Stimulated activated naive CD8-positive, alpha-beta T cell treated with anti-CD3 and anti-CD28 coated beads, Interleukin-15, Interleukin-2, amounts not matched to agents 100 ng/mL and 50 ng/mL, for 24 hours (primary cell): ENCODE measurements around the gene RNF222.
A peak's percentile ranks its signal among the peaks of the same experiment; 100 is the strongest.
"Not testable (repeated sequence)": the region's sequence is repeated elsewhere in the genome, so short reads cannot be mapped to it uniquely, and the experiment has no call there.

ENCODE experiments used
- H3K27ac Mint-ChIP-seq: one replicate; pipeline ENCODE4 v1.8.0; 2021; ENCODE audit warnings: mild to moderate bottlenecking, mixed read lengths
- H3K27me3 Mint-ChIP-seq: one replicate; pipeline ENCODE4 v1.8.0; 2021; ENCODE audit warnings: mixed read lengths
- H3K36me3 Mint-ChIP-seq: one replicate; pipeline ENCODE4 v1.8.0; 2021; ENCODE audit warnings: low read depth, mixed read lengths
- H3K4me1 Mint-ChIP-seq: one replicate; pipeline ENCODE4 v1.8.0; 2021; ENCODE audit warnings: low read depth, mixed read lengths
- H3K4me3 Mint-ChIP-seq: one replicate; pipeline ENCODE4 v1.8.0; 2021; ENCODE audit warnings: mild to moderate bottlenecking, mixed read lengths
- H3K9me3 Mint-ChIP-seq: one replicate; pipeline ENCODE4 v1.8.0; 2021; ENCODE audit warnings: mixed read lengths

Gene RNF222

DNA sequence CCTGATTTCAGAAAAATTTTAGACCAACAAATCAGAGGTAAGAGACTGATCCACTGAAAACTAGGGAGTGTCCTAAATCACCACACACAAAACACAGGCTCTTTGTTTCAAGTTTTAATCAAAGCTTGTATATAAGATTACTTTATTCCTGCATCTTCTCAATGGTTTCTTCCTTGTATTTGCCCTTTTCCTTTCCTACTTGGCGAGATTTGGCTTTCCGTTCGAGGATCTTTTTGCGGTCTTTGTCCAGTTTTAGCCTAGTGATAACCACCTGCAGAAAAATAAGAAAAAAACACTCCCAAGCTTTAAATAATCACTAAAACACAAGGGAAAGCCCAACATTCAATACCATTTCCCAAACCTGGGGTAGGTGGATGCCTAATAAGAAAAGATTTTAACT lies 20.2 kb downstream of the RNF222 start:
- H3K27me3 Mint-ChIP-seq, result no peaks in the 10 kb centered on the region
- peaks cover 65% of the 10 kb centered on the region for H3K4me1 Mint-ChIP-seq
- peaks cover 69% of the 10 kb centered on the region for H3K36me3 Mint-ChIP-seq

GRCh38 chr17:8376271-8377067 lies 21.2 kb downstream of the RNF222 start, which contains the start of gene KRABD2:
Gene KRABD2, minus strand, starts transcription at chr17:8376704.
- peaks cover 62% of the 10 kb centered on the region for H3K4me1 Mint-ChIP-seq
- no peaks in the 10 kb centered on the region for H3K9me3 Mint-ChIP-seq
- no peaks in the 10 kb centered on the region for H3K27me3 Mint-ChIP-seq
- peak within 1 kb of the TSS; percentile 75 for H3K27ac Mint-ChIP-seq
- peak within 1 kb of the TSS; percentile 99 for H3K4me3 Mint-ChIP-seq
- H3K36me3 Mint-ChIP-seq, result peaks cover 59% of the 10 kb centered on the region

More for the DNA sequence above, 20.2 kb downstream of the RNF222 start:
- Mint-ChIP-seq H3K9me3 (no peaks in the 10 kb centered on the region), H3K27ac (peak overlapping the region; percentile 39), H3K4me3 (peak overlapping the region; percentile 99)

DNA sequence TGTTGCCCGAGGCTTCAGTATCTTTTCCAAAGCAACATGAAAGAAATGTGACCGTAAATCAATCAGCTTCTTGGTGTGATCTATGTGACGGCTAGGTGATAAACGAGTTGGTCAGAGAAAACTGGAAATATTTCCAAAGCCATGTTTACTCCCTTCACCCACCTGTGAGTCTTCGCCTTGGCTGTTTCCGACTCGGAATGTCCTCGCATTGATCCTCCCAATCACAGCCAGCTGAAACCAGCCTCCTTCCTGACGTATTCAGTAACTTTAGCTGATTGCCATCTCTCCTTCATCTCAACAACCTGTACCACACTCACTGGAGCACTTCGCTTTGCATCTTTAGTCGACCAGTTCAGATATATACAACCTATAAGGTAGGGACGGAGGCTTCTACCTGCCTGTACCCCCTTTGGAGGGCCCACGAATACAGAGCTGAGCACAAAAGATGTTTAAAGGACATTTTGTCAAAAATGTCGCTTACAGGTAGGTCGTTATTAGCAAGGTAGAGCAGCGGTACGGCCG lies 21.8 kb downstream of the RNF222 start:
- Mint-ChIP-seq H3K27me3 (no peaks in the 10 kb centered on the region), H3K27ac (peak overlapping the region; percentile 75), H3K4me3 (peak overlapping the region; percentile 99), H3K4me1 (peaks cover 57% of the 10 kb centered on the region), H3K36me3 (peaks cover 53% of the 10 kb centered on the region), H3K9me3 (no peaks in the 10 kb centered on the region)

- Mint-ChIP-seq H3K4me1 (peaks cover 46% of the 10 kb centered on the region), H3K36me3 (peaks cover 48% of the 10 kb centered on the region)
- not testable (repeated sequence) for H3K9me3 Mint-ChIP-seq, H3K27me3 Mint-ChIP-seq, H3K27ac Mint-ChIP-seq, H3K4me3 Mint-ChIP-seq
Measured at GRCh38 chr17:8373856-8374255, 23.8 kb downstream of the RNF222 start.

- Mint-ChIP-seq H3K4me3 (no peak overlapping the region), H3K4me1 (peaks cover 31% of the 10 kb centered on the region), H3K27ac (no peak overlapping the region), H3K36me3 (peaks cover 35% of the 10 kb centered on the region), H3K27me3 (no peaks in the 10 kb centered on the region), H3K9me3 (no peaks in the 10 kb centered on the region)
Measured at GRCh38 chr17:8372422-8372821, 25.2 kb downstream of the RNF222 start.

DNA sequence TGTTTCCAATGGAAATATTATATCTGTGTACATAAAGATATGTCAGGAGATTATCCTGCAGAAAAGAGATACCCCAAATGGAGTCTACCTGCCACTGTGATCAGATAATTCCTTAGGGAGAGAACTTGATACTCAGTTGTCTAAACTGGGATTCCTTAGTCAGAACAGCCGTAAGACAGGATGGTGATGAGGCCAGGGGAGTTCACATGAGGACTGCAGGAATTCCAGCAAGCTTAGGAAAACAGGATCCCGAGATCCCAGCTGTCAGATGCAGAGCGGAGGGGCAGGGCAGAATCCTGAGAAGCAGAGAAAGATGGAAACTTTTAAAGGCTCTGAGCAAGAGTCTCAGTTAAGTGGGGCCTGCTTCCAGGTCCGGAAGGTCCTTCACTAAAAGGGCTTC lies 25.8 kb downstream of the RNF222 start:
- H3K27ac Mint-ChIP-seq, result no peak overlapping the region
- peaks cover 25% of the 10 kb centered on the region for H3K4me1 Mint-ChIP-seq
- H3K27me3 Mint-ChIP-seq, result no peaks in the 10 kb centered on the region
- H3K9me3 Mint-ChIP-seq, result no peaks in the 10 kb centered on the region
- H3K36me3 Mint-ChIP-seq, result peaks cover 28% of the 10 kb centered on the region
- H3K4me3 Mint-ChIP-seq, result no peak overlapping the region

- Mint-ChIP-seq H3K4me3 (no peak overlapping the region), H3K27ac (peak overlapping the region; percentile 11), H3K27me3 (no peaks in the 10 kb centered on the region), H3K9me3 (no peaks in the 10 kb centered on the region), H3K36me3 (peaks cover 16% of the 10 kb centered on the region), H3K4me1 (peaks cover 9% of the 10 kb centered on the region)
Measured at GRCh38 chr17:8369944-8370343, 27.7 kb downstream of the RNF222 start.

- H3K27ac Mint-ChIP-seq, result no peak overlapping the region
- no peaks in the 10 kb centered on the region for H3K9me3 Mint-ChIP-seq
- no peak overlapping the region for H3K4me3 Mint-ChIP-seq
- peaks cover 16% of the 10 kb centered on the region for H3K36me3 Mint-ChIP-seq
- no peaks in the 10 kb centered on the region for H3K27me3 Mint-ChIP-seq
- H3K4me1 Mint-ChIP-seq, result peaks cover 9% of the 10 kb centered on the region
Measured at GRCh38 chr17:8368193-8368592, 29.4 kb downstream of the RNF222 start.

- H3K36me3 Mint-ChIP-seq, result peaks cover 16% of the 10 kb centered on the region
- no peaks in the 10 kb centered on the region for H3K27me3 Mint-ChIP-seq
- no peak overlapping the region for H3K4me3 Mint-ChIP-seq
- no peak overlapping the region for H3K27ac Mint-ChIP-seq
- no peaks in the 10 kb centered on the region for H3K9me3 Mint-ChIP-seq
- H3K4me1 Mint-ChIP-seq, result peaks cover 9% of the 10 kb centered on the region
Measured at GRCh38 chr17:8366231-8366630, 31.4 kb downstream of the RNF222 start.

DNA sequence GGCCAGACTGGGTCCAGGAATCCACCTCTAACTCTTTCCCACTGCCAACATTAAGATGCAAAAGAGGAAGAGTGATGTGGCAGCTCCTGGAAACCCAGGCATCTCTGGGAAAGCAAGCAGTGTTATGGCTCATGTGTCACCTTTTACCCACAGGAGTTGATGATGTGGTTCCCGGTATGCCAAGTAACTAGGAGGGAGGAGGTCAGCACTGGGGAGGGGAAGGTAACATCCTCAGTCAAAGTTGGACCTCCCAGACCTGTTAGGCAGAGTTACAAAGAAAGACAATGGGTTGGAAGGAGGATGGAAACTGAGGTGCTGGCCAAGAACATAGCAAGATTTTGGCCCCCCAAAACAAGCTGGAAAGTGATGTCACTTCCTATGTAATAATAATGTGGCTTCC lies 32.5 kb downstream of the RNF222 start:
- H3K9me3 Mint-ChIP-seq, result no peaks in the 10 kb centered on the region
- no peak overlapping the region for H3K4me3 Mint-ChIP-seq
- no peaks in the 10 kb centered on the region for H3K27me3 Mint-ChIP-seq
- H3K4me1 Mint-ChIP-seq, result peaks cover 5% of the 10 kb centered on the region
- H3K27ac Mint-ChIP-seq, result no peak overlapping the region
- peaks cover 14% of the 10 kb centered on the region for H3K36me3 Mint-ChIP-seq

GRCh38 chr17:8362651-8363332 lies 34.8 kb downstream of the RNF222 start:
- H3K9me3 Mint-ChIP-seq, result no peaks in the 10 kb centered on the region
- H3K36me3 Mint-ChIP-seq, result no peaks in the 10 kb centered on the region
- H3K27me3 Mint-ChIP-seq, result no peaks in the 10 kb centered on the region
- H3K4me3 Mint-ChIP-seq, result no peak overlapping the region
- H3K27ac Mint-ChIP-seq, result no peak overlapping the region
- peaks cover 6% of the 10 kb centered on the region for H3K4me1 Mint-ChIP-seq

DNA sequence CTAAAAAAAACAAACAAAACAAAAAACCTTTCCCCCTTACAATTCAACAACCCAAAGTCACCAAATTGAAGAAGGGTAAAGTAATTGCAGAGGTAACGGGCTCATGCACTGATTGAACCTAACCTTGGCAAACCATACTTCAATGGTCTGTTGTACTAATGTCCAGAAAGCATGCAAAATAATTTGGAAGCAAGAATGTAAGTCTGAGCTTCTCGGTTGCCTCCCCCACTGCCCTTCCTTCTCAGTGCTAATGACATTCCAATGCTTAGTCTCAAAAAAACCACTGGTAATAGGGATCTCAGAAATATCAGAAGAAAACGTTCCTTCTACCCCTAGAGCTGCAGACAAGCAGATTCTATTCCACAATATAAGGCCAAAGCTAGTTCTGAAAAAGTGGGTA lies 36.9 kb downstream of the RNF222 start:
- Mint-ChIP-seq H3K36me3 (no peaks in the 10 kb centered on the region), H3K27ac (no peak overlapping the region)

DNA sequence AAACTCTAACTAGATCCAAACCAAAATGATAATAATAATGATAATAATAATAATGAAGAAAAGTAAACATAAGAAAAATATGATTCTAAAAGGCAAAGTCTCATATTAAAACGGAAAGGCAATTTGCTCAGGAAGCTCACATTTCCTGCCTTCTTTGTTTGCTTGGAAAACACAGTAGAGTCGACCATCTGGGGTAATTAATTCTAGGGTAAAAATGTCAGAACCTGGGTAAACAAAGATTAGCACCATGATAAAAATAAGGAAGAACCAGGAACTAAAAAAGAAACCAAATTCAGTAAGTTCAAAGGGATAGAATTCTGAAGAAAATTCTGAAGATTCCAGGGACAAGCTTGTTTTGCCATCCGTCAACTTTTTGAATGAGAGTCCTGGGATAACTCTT lies 37.4 kb downstream of the RNF222 start:
- Mint-ChIP-seq H3K36me3 (no peaks in the 10 kb centered on the region), H3K27me3 (no peaks in the 10 kb centered on the region), H3K9me3 (no peaks in the 10 kb centered on the region), H3K27ac (no peak overlapping the region), H3K4me3 (no peak overlapping the region), H3K4me1 (peaks cover 6% of the 10 kb centered on the region)

More for the DNA sequence above, 36.9 kb downstream of the RNF222 start:
- H3K4me3 Mint-ChIP-seq, result no peak overlapping the region
- peaks cover 6% of the 10 kb centered on the region for H3K4me1 Mint-ChIP-seq
- H3K27me3 Mint-ChIP-seq, result no peaks in the 10 kb centered on the region
- no peaks in the 10 kb centered on the region for H3K9me3 Mint-ChIP-seq

DNA sequence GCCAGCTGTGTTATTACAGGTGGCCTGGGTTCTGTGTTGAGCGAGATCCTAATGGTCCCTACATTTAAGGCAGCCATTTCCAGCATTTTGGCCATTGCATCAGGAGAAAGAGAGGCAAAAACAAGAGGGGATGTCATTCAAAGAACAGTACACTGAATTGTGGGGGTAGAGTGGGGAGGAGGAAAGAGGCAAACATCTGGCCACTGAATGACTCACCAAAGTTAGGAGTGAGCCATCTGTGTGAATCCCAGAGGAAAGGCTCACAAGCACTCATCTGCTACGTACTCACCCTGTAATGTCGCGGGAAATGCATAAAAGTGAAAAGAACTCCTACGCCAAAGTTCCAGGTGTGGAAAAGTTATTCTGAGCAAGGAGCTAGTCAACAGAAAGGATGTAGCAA lies 37.9 kb downstream of the RNF222 start:
- Mint-ChIP-seq H3K4me3 (no peak overlapping the region), H3K36me3 (no peaks in the 10 kb centered on the region), H3K27ac (no peak overlapping the region), H3K27me3 (no peaks in the 10 kb centered on the region), H3K9me3 (no peaks in the 10 kb centered on the region), H3K4me1 (peaks cover 6% of the 10 kb centered on the region)

- Mint-ChIP-seq H3K9me3 (no peaks in the 10 kb centered on the region), H3K27ac (no peak overlapping the region)
Measured at GRCh38 chr17:8357910-8358309, 39.7 kb downstream of the RNF222 start.

More at GRCh38 chr17:8357910-8358309, 39.7 kb downstream of the RNF222 start:
- Mint-ChIP-seq H3K36me3 (no peaks in the 10 kb centered on the region), H3K4me3 (no peak overlapping the region), H3K4me1 (peaks cover 6% of the 10 kb centered on the region), H3K27me3 (no peaks in the 10 kb centered on the region)
